HL-60 (cell line): Measurements from ENCODE around the gene CDNF.
A peak's percentile ranks its signal among the peaks of the same experiment; 100 is the strongest.

ENCODE experiments used
- GABPA ChIP-seq: IDR thresholded peaks from 2 replicates; pipeline ENCODE4 v1.6.1; 2012; ENCODE audit warnings: low read depth
- POLR2AphosphoS5 ChIP-seq: IDR thresholded peaks from 2 replicates; pipeline ENCODE4 v1.6.1; 2012; ENCODE audit warnings: low read depth
- TF ChIP-seq, protein P1 (sequence below): IDR thresholded peaks from one replicate; pipeline ENCODE4 v1.5.1; 2011; ENCODE audit warnings: low read length, control low read depth, inconsistent platforms; ENCODE audit not compliant: insufficient read depth
- TF ChIP-seq, protein P2 (sequence below): IDR thresholded peaks from 2 replicates; pipeline ENCODE4 v1.6.1; 2012; ENCODE audit warnings: low read depth; ENCODE audit not compliant: insufficient replicate concordance

DNA sequence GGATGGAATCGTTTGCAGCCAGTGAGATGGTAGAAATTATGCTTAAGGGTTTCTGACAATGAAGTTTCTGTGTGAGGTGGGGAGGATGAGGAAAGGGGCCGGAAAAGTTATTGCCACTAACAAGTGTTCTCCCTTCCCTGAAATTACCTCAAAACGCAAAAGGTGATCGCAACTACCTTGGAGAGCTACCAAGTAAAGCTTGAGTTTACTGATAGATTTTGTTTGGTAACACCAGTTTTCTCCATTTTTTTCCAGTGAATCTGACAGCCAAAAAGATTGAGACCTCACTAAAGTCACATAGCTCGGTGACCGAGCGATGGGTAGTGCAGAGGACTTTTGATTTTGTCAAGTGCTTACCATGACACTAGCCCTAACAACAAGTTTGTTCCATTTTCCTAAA is 42.4 kb upstream of the CDNF start:
- TF ChIP-seq, protein P1, sequence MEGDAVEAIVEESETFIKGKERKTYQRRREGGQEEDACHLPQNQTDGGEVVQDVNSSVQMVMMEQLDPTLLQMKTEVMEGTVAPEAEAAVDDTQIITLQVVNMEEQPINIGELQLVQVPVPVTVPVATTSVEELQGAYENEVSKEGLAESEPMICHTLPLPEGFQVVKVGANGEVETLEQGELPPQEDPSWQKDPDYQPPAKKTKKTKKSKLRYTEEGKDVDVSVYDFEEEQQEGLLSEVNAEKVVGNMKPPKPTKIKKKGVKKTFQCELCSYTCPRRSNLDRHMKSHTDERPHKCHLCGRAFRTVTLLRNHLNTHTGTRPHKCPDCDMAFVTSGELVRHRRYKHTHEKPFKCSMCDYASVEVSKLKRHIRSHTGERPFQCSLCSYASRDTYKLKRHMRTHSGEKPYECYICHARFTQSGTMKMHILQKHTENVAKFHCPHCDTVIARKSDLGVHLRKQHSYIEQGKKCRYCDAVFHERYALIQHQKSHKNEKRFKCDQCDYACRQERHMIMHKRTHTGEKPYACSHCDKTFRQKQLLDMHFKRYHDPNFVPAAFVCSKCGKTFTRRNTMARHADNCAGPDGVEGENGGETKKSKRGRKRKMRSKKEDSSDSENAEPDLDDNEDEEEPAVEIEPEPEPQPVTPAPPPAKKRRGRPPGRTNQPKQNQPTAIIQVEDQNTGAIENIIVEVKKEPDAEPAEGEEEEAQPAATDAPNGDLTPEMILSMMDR = no peak
- TF ChIP-seq, protein P2, sequence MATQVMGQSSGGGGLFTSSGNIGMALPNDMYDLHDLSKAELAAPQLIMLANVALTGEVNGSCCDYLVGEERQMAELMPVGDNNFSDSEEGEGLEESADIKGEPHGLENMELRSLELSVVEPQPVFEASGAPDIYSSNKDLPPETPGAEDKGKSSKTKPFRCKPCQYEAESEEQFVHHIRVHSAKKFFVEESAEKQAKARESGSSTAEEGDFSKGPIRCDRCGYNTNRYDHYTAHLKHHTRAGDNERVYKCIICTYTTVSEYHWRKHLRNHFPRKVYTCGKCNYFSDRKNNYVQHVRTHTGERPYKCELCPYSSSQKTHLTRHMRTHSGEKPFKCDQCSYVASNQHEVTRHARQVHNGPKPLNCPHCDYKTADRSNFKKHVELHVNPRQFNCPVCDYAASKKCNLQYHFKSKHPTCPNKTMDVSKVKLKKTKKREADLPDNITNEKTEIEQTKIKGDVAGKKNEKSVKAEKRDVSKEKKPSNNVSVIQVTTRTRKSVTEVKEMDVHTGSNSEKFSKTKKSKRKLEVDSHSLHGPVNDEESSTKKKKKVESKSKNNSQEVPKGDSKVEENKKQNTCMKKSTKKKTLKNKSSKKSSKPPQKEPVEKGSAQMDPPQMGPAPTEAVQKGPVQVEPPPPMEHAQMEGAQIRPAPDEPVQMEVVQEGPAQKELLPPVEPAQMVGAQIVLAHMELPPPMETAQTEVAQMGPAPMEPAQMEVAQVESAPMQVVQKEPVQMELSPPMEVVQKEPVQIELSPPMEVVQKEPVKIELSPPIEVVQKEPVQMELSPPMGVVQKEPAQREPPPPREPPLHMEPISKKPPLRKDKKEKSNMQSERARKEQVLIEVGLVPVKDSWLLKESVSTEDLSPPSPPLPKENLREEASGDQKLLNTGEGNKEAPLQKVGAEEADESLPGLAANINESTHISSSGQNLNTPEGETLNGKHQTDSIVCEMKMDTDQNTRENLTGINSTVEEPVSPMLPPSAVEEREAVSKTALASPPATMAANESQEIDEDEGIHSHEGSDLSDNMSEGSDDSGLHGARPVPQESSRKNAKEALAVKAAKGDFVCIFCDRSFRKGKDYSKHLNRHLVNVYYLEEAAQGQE = peak; percentile 88
- TF ChIP-seq POLR2AphosphoS5 (no peak), GABPA (no peak)
